ENCODE results near the gene TMEM120B. TPM values are rescaled to one million over a fixed set of nuclear protein-coding genes. Genes with fewer than 3 reads are reported as not detected.

The TMEM120B gene
- total and polyA plus RNA-seq, 2 of the 13 experiments (the other 11 are each of a cell fraction or from before 2014, with no cell fraction given), result 7.1 to 12.9 TPM

DNA sequence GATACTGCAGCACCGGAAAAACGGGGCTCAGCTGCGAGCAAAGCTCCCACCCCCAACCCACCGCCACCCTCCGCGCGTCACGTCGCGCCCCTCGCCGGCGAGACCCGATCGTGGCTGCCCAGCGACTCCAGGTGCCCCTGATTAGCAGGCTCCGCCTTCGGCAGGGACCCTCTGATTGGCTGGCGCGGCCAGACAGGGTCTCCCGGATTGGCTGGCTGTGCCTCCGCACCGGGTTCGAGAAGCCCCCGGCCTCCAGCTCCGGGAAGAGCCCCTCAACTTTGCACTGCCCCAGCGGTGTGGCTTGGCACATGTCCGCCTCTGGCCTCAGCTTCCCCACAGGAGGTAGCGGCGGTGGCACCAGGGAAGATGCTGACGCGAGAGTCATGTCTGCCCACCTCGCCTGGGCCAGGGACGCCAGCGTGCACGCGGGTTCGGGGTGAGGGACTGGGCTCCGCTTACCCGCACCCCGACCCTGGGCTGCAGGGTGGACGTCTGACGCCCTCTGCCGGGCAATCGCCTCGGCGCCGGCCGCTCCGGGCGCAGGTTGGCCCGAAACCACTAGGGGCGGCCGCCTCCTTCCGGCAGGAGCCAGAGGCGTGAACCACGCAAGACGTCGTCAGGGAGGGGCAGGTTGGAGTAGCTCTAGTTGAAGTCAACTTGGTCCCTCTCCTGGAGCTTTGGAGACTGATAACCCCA is 81.4 kb downstream of the TMEM120B start (continued):
- TF ChIP-seq ZEB1 (IDR thresholded peaks at IDR 0.05; ENCODE audit: insufficient replicate concordance, low read depth), result no peak
- peak; percentile 64; the same call in 1 of the 2 replicates for TF ChIP-seq ZNF329 (CRISPR knock-in tag; IDR thresholded peaks at IDR 0.05; ENCODE audit: low read depth)
- TF ChIP-seq, protein P1, sequence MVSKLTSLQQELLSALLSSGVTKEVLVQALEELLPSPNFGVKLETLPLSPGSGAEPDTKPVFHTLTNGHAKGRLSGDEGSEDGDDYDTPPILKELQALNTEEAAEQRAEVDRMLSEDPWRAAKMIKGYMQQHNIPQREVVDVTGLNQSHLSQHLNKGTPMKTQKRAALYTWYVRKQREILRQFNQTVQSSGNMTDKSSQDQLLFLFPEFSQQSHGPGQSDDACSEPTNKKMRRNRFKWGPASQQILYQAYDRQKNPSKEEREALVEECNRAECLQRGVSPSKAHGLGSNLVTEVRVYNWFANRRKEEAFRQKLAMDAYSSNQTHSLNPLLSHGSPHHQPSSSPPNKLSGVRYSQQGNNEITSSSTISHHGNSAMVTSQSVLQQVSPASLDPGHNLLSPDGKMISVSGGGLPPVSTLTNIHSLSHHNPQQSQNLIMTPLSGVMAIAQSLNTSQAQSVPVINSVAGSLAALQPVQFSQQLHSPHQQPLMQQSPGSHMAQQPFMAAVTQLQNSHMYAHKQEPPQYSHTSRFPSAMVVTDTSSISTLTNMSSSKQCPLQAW (CRISPR knock-in tag; IDR thresholded peaks at IDR 0.05), result peak; percentile 88
- TF ChIP-seq, protein P2, sequence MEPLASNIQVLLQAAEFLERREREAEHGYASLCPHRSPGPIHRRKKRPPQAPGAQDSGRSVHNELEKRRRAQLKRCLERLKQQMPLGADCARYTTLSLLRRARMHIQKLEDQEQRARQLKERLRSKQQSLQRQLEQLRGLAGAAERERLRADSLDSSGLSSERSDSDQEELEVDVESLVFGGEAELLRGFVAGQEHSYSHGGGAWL (CRISPR knock-in tag; IDR thresholded peaks at IDR 0.05), result peak; percentile 70; the same call in 1 of the 2 replicates
- TF ChIP-seq ARID5B (CRISPR knock-in tag; IDR thresholded peaks at IDR 0.05), result 0 out of 2 replicates have a peak, but pooled peaks have one; percentile 41
- no peak for TF ChIP-seq RBM22 (optimal IDR thresholded peaks at IDR 0.05; ENCODE audit: low read length)
- peak; percentile 85 for TF ChIP-seq HOXD1 (CRISPR knock-in tag; IDR thresholded peaks at IDR 0.05)
- peak; percentile 65; the same call in 1 of the 2 replicates for TF ChIP-seq ZSCAN22 (CRISPR knock-in tag; IDR thresholded peaks at IDR 0.05)
- TF ChIP-seq THAP11 (CRISPR knock-in tag; IDR thresholded peaks at IDR 0.05), result peak; percentile 48; the same call in 1 of the 2 replicates
- TF ChIP-seq FLYWCH1 (CRISPR knock-in tag; IDR thresholded peaks at IDR 0.05), result 0 out of 2 replicates have a peak, but pooled peaks have one; percentile 53
- TF ChIP-seq DNMT3B (CRISPR knock-in tag; conservative IDR thresholded peaks at IDR 0.05), result no peak
- TF ChIP-seq ZNF616 (CRISPR knock-in tag; IDR thresholded peaks at IDR 0.05; ENCODE audit: low read depth), result no peak; the same call in 1 of the 2 replicates
- TF ChIP-seq IKZF1 (IDR thresholded peaks at IDR 0.05), result no peak
- peak; percentile 76 for TF ChIP-seq ZNF609 (CRISPR knock-in tag; IDR thresholded peaks at IDR 0.05; ENCODE audit: borderline replicate concordance)
- no peak; the same call in 1 of the 2 replicates for TF ChIP-seq NFE2 (CRISPR knock-in tag; IDR thresholded peaks at IDR 0.05)
- TF ChIP-seq FOXO1 (CRISPR knock-in tag; IDR thresholded peaks at IDR 0.05), result 0 out of 2 replicates have a peak, but pooled peaks have one; percentile 55
- peak; percentile 91 for TF ChIP-seq KLF12 (CRISPR knock-in tag; IDR thresholded peaks at IDR 0.05; ENCODE audit: borderline replicate concordance)
